Metanephros (tissue), 1 donor: ENCODE results near the gene CLDN24. TPM values are rescaled to one million over a fixed set of nuclear protein-coding genes. Genes with fewer than 3 reads are reported as not detected.

Experiments
- total RNA-seq: library from RNA; depleted of rRNA; stranded (reverse); fragments of >200 nt; gene quantifications from one replicate; pipeline ENCODE4 v1.2.3, GENCODE V29; 2014

The CLDN24 gene
- not detected for total RNA-seq

GRCh38 chr4:183322326-183322725, at the start of gene CLDN24:
TSS of gene CLDN24 (minus strand) at chr4:183322426. CDS start at chr4:183322426, 0 bp downstream.

GRCh38 chr4:183320211-183321059, 1.8 kb downstream of the CLDN24 start, which contains the start of gene CLDN22:
TSS of gene CLDN22 (minus strand) at chr4:183320276. CDS start at chr4:183320218, 58 bp downstream.

Other genes with a start within 250 kb of the CLDN24 start
- gene WWC2, start 223.2 kb downstream of the CLDN24 start, total RNA-seq, result 51.9 TPM
- not detected for gene CLDN22, start 2.1 kb downstream of the CLDN24 start, total RNA-seq
- 23.1 TPM for gene CDKN2AIP, start 122.2 kb upstream of the CLDN24 start, total RNA-seq
- gene ING2, start 182.6 kb upstream of the CLDN24 start, total RNA-seq, result 8.4 TPM